Cardiac septum (tissue), 1 donor: ENCODE data around the gene HOXA9. TPM values are rescaled to one million over a fixed set of nuclear protein-coding genes. Genes with fewer than 3 reads are reported as not detected.
A peak's percentile ranks its signal among the peaks of the same experiment; 100 is the strongest.

Experiments
- DNase-seq: peaks from one replicate; pipeline ENCODE4 v3.0.0-alpha.2; 2020; ENCODE audit warnings: low spot score
- intact Hi-C: fragments of 100-400 bp; cut with DNase I; formaldehyde crosslinking; loops from one replicate; pipeline ENCODE4 v1.14.0; 2022
- total RNA-seq: library from RNA; stranded (reverse); fragmentation: NEBNext Ultra II Directional; extraction: Animal tissue kit (Norgen Biotek cat#: 25700); gene quantifications from one replicate; pipeline ENCODE4 v1.2.1, GENCODE V29; 2021
- donor health status: DM: no; HTN: no; CAD: no.

The HOXA9 gene
- total RNA-seq, 1 donor from 2014 or later, result not detected

DNA sequence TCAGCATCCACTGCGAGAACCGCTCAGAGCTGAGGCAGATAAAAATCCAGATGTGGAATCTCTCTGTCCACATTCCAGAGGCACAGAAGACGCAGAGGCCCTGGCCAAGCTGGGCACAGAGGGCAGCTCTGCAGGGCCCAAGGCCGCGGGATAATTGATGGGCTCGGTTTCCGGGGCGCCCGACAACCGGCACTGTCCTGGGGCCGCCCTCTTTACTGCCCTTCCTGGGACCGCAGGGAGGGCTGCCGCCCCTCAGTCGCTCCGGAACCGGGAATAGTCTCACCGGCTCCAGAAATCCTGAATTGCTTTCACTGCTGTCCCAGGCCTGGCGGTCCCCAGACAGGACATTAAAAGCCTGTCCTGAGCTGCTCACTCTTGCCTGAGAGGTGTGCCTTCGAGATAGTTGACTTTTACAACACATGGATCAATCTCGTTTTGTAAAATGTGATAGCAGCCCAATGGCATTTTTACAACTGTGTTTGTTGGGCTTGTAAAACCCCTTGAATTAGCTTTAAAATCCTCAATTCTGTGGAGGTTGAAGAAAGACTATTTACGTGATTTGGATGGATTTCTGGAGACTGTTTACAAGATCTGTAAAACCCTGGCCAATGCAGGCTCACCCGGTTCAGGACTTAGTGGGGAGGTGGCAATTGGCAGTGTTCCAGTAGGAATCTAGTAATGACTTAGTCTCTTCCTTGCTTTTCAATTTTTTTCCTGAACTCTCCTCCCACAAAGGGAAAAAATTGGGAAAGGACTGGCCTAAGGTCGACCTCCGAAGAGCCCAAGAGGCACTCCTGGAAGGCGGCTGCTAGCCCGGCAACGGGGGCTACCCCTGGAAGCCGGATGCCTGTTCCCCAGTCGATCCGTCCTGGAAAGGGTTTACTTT, 16.3 kb downstream of the HOXA9 start:
- peak; percentile 60 for DNase-seq
- intact Hi-C loops, result no loop called here

DNA sequence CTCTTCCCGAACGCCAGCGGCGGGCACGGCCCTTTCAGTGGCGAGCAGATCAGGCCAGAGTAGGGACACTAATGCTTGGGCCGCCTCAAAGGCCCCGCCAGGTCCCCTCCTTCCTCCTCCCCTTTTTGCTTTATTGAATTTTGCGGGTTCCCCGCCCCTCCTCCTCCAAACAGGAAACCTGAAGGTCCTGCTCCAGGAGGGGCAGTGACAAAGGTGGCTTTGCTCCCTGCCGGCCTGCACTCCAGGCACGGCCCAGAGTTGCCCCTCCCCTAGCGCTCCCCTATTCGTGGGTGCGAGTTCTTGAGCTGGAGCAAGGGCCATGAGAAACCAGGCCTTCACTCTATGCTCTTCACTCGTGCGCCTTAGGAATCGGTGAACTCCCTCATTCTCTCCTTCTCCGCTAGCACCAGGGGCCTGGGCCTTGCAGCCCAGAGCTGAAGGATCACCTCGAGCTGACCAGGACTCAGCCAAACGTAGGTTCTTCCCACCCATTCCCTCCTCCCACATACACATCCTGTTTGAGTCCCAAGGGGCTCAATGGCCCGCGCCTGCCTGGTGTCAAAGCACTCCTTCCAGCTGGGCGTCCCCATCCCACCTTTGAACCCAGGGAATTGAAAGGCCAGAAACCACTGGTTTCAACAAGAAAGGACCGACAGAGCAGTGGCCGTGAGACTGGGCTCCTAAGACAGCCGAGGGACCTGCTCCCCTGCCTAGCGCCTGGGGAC, 17.1 kb downstream of the HOXA9 start:
- intact Hi-C loops, result no loop called here
- peak; percentile 54 for DNase-seq

DNA sequence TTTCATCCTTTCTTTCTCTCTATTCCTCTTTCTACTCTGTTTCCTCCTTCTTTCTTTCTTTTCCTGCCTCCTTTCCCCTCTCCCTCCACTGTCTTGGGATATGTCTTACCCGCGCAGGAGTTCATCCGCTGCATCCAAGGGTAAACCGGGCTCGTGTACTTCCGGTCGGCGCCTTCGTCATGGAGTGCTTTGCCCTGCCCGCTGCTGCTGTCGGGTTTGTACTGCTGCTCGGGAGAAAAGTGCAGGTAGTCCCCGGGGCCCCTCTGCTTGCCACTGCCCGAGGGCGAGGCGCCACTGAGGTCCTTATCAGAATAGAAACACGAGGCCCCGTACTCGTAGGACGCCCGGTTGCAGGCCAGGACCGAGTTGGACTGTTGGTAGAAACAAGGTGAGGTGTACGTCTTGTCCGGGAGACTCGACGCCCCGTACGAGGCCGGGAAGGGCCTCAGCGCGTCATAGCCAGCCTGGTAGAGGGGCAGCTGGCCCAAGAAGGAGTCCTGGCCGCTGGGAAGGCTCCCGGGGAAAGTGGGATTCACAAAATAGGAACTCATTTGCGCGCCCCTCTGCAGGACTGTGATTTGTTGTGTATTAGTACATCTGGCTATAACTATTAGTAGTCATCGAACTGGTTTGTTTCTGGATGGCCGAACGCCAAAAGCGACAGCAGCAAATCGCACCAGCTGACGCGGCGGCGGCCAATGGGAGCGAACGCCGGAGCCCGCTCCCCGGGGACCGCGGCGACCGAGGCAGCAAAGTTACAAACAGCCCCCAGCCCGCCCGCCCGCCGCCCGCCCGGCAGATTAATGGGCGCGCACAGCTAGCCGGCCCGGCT, 17.9 kb downstream of the HOXA9 start, which contains the start of gene HOXA6:
Gene HOXA6 (minus strand): TSS at position 576 of the 832 bp plus-strand sequence. CDS start 25 bp downstream, at position 551.
- intact Hi-C loops, result no loop called here
- DNase-seq, result peak; percentile 74

DNA sequence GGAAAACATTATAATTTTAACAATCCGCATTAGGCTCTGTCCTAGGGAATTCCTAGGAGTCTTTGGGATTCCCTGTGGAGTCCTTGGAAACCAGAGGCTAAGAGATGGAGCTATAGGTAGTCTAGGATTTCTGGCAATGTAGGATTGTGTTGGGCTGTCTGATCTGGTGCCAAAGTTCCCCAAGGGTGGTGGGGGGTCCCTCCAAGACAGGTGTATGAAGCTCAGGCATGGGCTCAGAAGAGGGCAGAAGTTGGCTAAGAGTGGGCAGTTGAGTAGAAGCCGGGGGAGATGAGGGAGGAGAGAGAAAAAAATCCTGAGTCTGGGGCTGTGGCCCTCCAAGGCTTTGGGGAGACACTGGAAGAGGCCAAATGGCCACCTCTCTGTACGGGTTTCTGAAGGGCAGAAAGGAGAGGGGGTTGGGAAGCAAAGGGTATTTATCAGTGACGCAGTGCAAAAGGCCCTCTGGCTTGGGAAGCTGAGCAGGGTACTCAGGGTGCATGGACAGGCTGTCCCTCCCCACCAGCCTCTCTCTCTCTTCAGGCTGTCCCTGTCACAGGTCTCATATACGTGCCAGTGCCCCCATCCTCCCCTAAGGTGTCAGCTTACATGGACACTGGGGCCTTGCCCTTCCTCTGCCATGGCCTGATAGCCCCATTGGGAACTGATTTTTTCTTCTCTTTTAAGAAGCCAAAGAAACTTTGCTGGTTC, 18.7 kb downstream of the HOXA9 start:
- peak; percentile 53 for DNase-seq
- intact Hi-C loops, result no loop called here

DNA sequence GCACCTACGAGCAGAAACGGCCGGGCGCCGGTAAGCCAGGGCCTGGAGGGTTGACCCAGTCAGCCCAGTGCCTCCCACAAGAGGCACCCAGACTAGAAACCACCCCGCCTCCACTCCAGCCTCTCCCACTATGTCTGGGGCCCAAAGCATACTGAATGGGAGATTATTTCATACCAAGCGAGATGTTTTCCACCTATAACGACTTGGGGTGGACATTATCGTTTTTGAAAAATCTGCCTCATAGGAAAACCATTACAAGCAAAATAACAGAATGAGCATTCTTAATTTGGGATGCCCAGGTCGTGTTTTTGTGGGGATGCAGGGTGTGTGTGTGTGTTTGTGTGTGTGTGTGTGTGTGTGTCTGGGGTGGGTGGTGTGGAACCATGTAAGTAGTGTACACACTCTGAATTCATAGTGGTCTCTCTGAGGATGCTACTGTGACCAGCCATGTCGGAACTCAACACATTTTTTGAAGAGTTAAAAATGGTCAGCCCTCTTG, 19.4 kb downstream of the HOXA9 start:
- DNase-seq, result peak; percentile 59
- intact Hi-C loops, result no loop called here

GRCh38 chr7:27145165-27145913, 20.0 kb downstream of the HOXA9 start:
- DNase-seq, result peak; percentile 47
- intact Hi-C loops, result no loop called here

GRCh38 chr7:27144781-27145164, 20.6 kb downstream of the HOXA9 start:
- intact Hi-C loops, result no loop called here
- DNase-seq, result peak; percentile 47

- intact Hi-C loops, result no loop called here
- no peak for DNase-seq
These were observed 21.2 kb downstream of the HOXA9 start for GRCh38 chr7:27143950-27144780.

GRCh38 chr7:27143023-27143949, 22.1 kb downstream of the HOXA9 start, which contains the start of gene HOXA5:
Gene HOXA5 (minus strand): TSS chr7:27143681. CDS start chr7:27143607, 74 bp downstream.
- DNase-seq, result peak; percentile 73
- intact Hi-C loops, result no loop called here

- intact Hi-C loops, result no loop called here
- peak; percentile 43 for DNase-seq
These were observed 22.7 kb downstream of the HOXA9 start for GRCh38 chr7:27142580-27143022.

- intact Hi-C loops, result no loop called here
- peak; percentile 66 for DNase-seq
These were observed 23.3 kb downstream of the HOXA9 start for GRCh38 chr7:27141923-27142579.

- intact Hi-C loops, result no loop called here
- DNase-seq, result no peak
These were observed 24.0 kb downstream of the HOXA9 start for GRCh38 chr7:27141137-27141922.

GRCh38 chr7:27140126-27140857, 25.0 kb downstream of the HOXA9 start:
- DNase-seq, result no peak
- intact Hi-C loops, result no loop called here
